ENCODE results near the gene CELF5.

Gene CELF5

GRCh38 chr19:3344608-3345598 is 120.4 kb downstream of the CELF5 start:
- no peak for DNase-seq (ENCODE audit: low read depth in 3 of 3)

- no peak for DNase-seq (ENCODE audit: low read depth in 3 of 3)
Measured at GRCh38 chr19:3345850-3346460, 121.5 kb downstream of the CELF5 start.

Measured in stimulated activated CD4-positive, alpha-beta T cell treated with anti-CD3 and anti-CD28 coated beads, TNF-alpha, amount 100 ng/mL, for 24 hours (primary cell).